Measurements from ENCODE around the gene VSIG10L. TPM values are rescaled to one million over a fixed set of nuclear protein-coding genes. Genes with fewer than 3 reads are reported as not detected.

Gene VSIG10L
- polyA plus RNA-seq, 1 experiment = 1.5 TPM

DNA sequence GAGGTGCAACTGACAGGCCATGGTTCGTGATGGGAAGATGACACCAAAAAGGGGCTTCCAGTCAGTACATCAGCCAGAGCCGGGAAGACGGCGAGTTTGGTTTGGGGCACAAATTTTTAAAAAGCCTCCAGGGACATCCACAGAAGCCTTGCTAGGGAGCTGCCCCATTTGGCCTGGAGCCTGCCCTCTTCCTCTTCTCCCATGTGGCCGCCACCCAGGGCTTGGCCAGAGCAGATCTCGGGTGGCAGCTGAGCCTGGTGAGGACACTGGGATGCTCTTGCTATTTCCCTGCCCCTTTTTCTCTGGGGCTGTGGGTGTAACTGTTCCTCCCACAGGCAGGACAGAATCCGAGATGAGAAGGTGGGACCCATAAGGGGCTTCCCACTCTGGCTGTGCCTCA is 16.0 kb upstream of the VSIG10L start:
- DNase-seq (ENCODE audit: low read depth) = no peak
- ChIA-PET CTCF (interaction anchor here (1.5 kb wide), 1 partner anchor 10 kb away, joined by 4 read pairs; no protein-coding TSS in a partner anchor), POLR2A (no interaction called here)
- no peak overlapping the region for H3K4me3 ChIP-seq (ENCODE audit: low read depth, low read length)
- TF ChIP-seq CTCF (IDR thresholded peaks at IDR 0.05; ENCODE audit: insufficient read depth, low read depth, low read length) = no peak
- peaks cover 2% of the 10 kb centered on the region for H3K36me3 ChIP-seq (ENCODE audit: control insufficient read depth, insufficient read depth, low read length)
- no peaks in the 10 kb centered on the region for H3K27me3 ChIP-seq (ENCODE audit: control insufficient read depth, insufficient read depth, low read length)

DNA sequence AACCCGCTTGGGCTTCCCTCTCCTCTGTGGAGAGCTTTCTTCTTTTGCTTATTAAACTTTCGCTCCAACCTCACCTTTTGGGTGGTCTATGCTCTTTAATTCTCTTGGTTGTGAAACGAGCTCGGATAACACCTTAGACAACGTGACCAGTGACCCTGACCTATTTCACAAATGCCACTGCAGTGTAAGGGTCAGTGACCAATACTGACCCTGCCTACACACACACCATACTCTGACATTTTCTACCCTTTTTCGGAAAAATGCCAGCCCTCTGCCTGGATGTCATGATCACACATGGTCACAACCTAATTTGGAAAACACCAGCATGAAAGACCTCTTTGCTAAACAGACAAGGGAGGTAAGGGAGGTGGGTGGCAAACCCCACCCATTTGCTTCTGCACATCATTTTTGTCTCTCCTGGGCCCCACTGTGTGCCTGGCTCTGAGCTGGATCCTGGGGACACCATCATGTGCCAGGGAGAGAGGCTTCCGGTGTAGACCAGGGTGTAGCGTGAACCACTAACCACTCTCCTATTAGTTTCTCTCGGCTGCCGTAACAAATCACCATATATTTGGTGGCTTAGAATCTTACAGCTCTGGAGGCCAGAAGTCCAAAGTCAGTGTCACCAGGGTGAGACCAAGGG is 14.3 kb upstream of the VSIG10L start:
- ChIA-PET CTCF (no interaction called here), POLR2A (no interaction called here)
- no peak for DNase-seq (ENCODE audit: low read depth)
- Histone ChIP-seq H3K4me3 (ENCODE audit: low read depth, low read length) (no peak overlapping the region), H3K27me3 (ENCODE audit: control insufficient read depth, insufficient read depth, low read length) (no peaks in the 10 kb centered on the region), H3K36me3 (ENCODE audit: control insufficient read depth, insufficient read depth, low read length) (peaks cover 4% of the 10 kb centered on the region)
- TF ChIP-seq CTCF (IDR thresholded peaks at IDR 0.05; ENCODE audit: insufficient read depth, low read depth, low read length) = no peak

- Histone ChIP-seq H3K4me3 (ENCODE audit: low read depth, low read length) (no peak overlapping the region), H3K36me3 (ENCODE audit: control insufficient read depth, insufficient read depth, low read length) (peaks cover 4% of the 10 kb centered on the region), H3K27me3 (ENCODE audit: control insufficient read depth, insufficient read depth, low read length) (no peaks in the 10 kb centered on the region)
- DNase-seq (ENCODE audit: low read depth) = no peak
- no peak for TF ChIP-seq CTCF (IDR thresholded peaks at IDR 0.05; ENCODE audit: insufficient read depth, low read depth, low read length)
- ChIA-PET POLR2A (no interaction called here), CTCF (no interaction called here)
Observed at GRCh38 chr19:51354742-51355148, 12.8 kb upstream of the VSIG10L start.

- H3K36me3 ChIP-seq (ENCODE audit: control insufficient read depth, insufficient read depth, low read length) = peaks cover 5% of the 10 kb centered on the region
- POLR2A ChIA-PET = no interaction called here
- TF ChIP-seq CTCF (IDR thresholded peaks at IDR 0.05; ENCODE audit: insufficient read depth, low read depth, low read length) = no peak
- DNase-seq (ENCODE audit: low read depth) = no peak
- no peak overlapping the region for H3K4me3 ChIP-seq (ENCODE audit: low read depth, low read length)
- no peaks in the 10 kb centered on the region for H3K27me3 ChIP-seq (ENCODE audit: control insufficient read depth, insufficient read depth, low read length)
- CTCF ChIA-PET = no interaction called here
Observed at GRCh38 chr19:51354103-51354741, 12.3 kb upstream of the VSIG10L start.

DNA sequence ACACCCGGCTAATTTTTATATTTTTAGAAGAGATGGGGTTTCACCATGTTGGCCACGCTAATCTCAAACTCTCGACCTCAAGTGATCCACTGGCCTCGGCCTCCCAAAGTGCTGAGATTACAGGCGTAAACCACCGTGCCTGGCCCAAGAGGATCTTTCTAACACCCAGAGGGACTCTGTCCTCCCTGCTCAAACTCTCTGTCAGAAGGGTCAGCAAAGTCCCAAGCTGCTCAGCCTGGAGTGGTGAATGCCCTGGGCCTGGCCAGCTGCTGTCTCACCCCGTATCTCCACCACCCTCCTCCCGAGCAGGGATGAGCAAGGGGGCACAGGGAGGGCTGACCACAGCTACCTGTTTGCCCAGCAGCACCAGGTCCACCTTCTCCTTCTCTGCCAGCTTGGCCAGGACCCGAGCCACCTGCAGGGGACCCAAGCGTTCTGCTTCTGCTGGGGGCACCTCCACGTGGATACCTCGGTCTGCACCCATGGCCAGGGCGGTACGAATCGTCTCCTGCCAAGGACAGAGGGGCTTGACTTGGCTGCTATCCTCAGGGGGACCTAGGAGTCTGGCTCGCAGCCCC is 10.9 kb upstream of the VSIG10L start:
- TF ChIP-seq CTCF (IDR thresholded peaks at IDR 0.05; ENCODE audit: insufficient read depth, low read depth, low read length) = no peak
- POLR2A ChIA-PET = no interaction called here
- Histone ChIP-seq H3K27me3 (ENCODE audit: control insufficient read depth, insufficient read depth, low read length) (no peaks in the 10 kb centered on the region), H3K36me3 (ENCODE audit: control insufficient read depth, insufficient read depth, low read length) (peaks cover 5% of the 10 kb centered on the region), H3K4me3 (ENCODE audit: low read depth, low read length) (no peak overlapping the region)
- no peak for DNase-seq (ENCODE audit: low read depth)
- CTCF ChIA-PET = interaction anchor here (0.6 kb wide), 1 partner anchor 256 kb away, joined by 3 read pairs; no protein-coding TSS in a partner anchor
